GM12864 (cell line): ENCODE results near the gene SLC6A5.

Experiments
- DNase-seq: peaks from one replicate; pipeline ENCODE4 v3.0.0-alpha.2; 2011; ENCODE audit warnings: low read depth
- H3K4me3 ChIP-seq: 2 replicates; pipeline ENCODE4 v1.5.1; 2011; ENCODE audit warnings: mild to moderate bottlenecking, low read depth, low read length, control low read depth
- CTCF ChIP-seq: IDR thresholded peaks from 2 replicates; pipeline ENCODE4 v1.5.1; 2011; ENCODE audit warnings: low read depth, mild to moderate bottlenecking, moderate library complexity, low read length, control low read depth, inconsistent platforms; ENCODE audit errors: missing control alignments

Gene SLC6A5

GRCh38 chr11:20688761-20689160 lies 89.4 kb downstream of the SLC6A5 start:
- DNase-seq, result no peak
- no peak overlapping the region for H3K4me3 ChIP-seq
- TF ChIP-seq CTCF, result no peak

- TF ChIP-seq CTCF, result no peak
- no peak overlapping the region for H3K4me3 ChIP-seq
- DNase-seq, result no peak
Measured at GRCh38 chr11:20707876-20708275, 108.5 kb downstream of the SLC6A5 start.
